EH (cell line): ENCODE results near the gene ST6GALNAC6.
"Not testable (repeated sequence)": the region's sequence is repeated elsewhere in the genome, so short reads cannot be mapped to it uniquely, and the experiment has no call there.

ENCODE experiments used
- DNase-seq: peaks from one replicate; pipeline ENCODE4 v3.0.0-alpha.2; 2015; ENCODE audit warnings: low read depth

ST6GALNAC6 gene

GRCh38 chr9:127893392-127893791 lies 6.0 kb downstream of the ST6GALNAC6 start:
- no peak for DNase-seq

GRCh38 chr9:127892831-127893230 lies 6.6 kb downstream of the ST6GALNAC6 start:
- DNase-seq = no peak

- DNase-seq = no peak
Measured at GRCh38 chr9:127890053-127890452, 9.3 kb downstream of the ST6GALNAC6 start.

- no peak for DNase-seq
Measured at GRCh38 chr9:127887792-127888191, 11.6 kb downstream of the ST6GALNAC6 start.

- peak; percentile 34 for DNase-seq
Measured at GRCh38 chr9:127886401-127886972, 12.9 kb downstream of the ST6GALNAC6 start.

GRCh38 chr9:127885508-127886281 lies 13.7 kb downstream of the ST6GALNAC6 start:
- DNase-seq = no peak

GRCh38 chr9:127884976-127885490 lies 14.4 kb downstream of the ST6GALNAC6 start:
- no peak for DNase-seq

- peak; percentile 43 for DNase-seq
Measured at GRCh38 chr9:127884427-127884911, 14.9 kb downstream of the ST6GALNAC6 start.

- DNase-seq = no peak
Measured at GRCh38 chr9:127883959-127884358, 15.4 kb downstream of the ST6GALNAC6 start.

- not testable (repeated sequence) for DNase-seq
Measured at GRCh38 chr9:127881715-127882114, 17.7 kb downstream of the ST6GALNAC6 start.

- DNase-seq = no peak
Measured at GRCh38 chr9:127880143-127880542, 19.3 kb downstream of the ST6GALNAC6 start.

GRCh38 chr9:127878652-127879390 lies 20.6 kb downstream of the ST6GALNAC6 start:
- no peak for DNase-seq

GRCh38 chr9:127878001-127878651 lies 21.3 kb downstream of the ST6GALNAC6 start:
- peak; percentile 20 for DNase-seq

- peak; percentile 71 for DNase-seq
Measured at GRCh38 chr9:127877566-127877998, 21.8 kb downstream of the ST6GALNAC6 start, which contains the start of gene AK1. AK1 (minus strand) TSS chr9:127877675; CDS start chr9:127874617, 3,058 bp downstream.

GRCh38 chr9:127876764-127877562 lies 22.4 kb downstream of the ST6GALNAC6 start:
- DNase-seq = peak; percentile 25

GRCh38 chr9:127876026-127876763 lies 23.2 kb downstream of the ST6GALNAC6 start:
- no peak for DNase-seq

- peak; percentile 51 for DNase-seq
Measured at GRCh38 chr9:127875306-127875966, 24.0 kb downstream of the ST6GALNAC6 start.

- no peak for DNase-seq
Measured at GRCh38 chr9:127874301-127875221, 24.8 kb downstream of the ST6GALNAC6 start.

GRCh38 chr9:127873886-127874285 lies 25.5 kb downstream of the ST6GALNAC6 start:
- peak; percentile 21 for DNase-seq
